Right forelimb (tissue), 1 donor: Measurements from ENCODE around the gene DLX4.

Experiments used
- DNase-seq: peaks from one replicate; pipeline ENCODE4 v3.0.0-alpha.2; 2018

DLX4 gene, protein sequence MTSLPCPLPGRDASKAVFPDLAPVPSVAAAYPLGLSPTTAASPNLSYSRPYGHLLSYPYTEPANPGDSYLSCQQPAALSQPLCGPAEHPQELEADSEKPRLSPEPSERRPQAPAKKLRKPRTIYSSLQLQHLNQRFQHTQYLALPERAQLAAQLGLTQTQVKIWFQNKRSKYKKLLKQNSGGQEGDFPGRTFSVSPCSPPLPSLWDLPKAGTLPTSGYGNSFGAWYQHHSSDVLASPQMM

DNA sequence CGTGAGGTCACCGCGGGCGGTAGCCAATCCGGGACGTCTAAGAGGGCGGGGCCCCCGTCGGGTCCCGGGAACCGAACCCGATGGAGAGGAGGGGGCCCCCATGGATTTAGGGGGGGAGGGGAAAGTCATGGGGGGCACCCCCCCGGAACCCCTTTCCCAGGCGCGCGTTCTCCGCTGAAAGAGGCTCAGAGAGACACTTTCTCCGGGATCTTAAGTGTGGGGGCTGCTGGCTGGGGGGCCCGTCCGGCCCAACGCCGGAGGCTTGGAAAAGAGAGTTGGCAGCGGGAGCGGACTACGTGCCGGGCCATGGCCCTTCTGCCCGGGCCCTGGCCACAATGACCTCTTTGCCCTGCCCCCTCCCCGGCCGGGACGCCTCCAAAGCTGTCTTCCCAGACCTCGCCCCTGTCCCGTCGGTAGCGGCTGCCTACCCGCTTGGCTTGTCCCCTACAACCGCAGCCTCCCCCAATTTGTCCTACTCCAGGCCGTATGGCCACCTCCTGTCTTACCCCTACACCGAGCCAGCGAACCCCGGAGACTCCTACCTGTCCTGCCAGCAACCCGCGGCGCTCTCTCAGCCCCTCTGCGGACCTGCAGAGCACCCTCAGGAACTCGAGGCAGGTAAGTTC, at the start of gene DLX4:
Gene DLX4, plus strand, starts transcription at position 57 of the 626 bp plus-strand sequence. Its CDS starts 279 bp downstream, at position 336.
- no peak for DNase-seq

DNA sequence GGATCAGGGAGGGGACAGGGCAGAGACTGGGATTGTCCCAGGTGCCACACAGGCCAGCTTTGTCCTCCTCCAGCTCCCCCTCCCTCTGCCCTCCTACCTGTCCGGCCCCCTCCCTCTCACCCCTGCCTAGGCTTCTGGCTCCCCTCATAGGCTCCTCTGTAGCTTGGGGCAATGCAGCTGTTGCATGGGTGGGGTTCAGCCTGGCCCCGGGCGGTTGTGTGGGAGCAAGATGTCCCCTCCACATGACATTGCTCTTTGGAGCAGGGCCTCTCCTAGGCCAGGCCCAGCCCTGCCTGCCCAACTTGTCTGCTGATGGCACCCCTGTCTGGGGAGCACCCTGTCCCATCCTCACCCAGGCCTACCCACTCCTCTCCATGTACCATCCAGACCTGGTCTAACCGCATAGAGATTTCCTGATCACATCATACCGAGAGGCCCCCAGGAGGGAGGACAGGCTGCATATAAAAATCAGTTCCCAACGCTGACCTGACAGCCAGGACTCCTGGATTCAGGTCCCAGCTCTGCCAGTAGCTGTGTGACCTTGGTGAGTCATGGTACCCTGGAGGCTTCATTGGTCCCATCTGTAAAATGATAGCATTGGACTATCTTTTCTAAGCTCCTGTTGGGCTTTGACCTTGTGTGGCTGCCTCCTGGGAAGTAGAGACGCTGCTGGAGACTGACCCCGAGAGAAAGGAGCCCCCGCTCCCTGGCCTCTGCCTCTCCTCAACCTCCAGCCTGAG, 48.8 kb upstream of the DLX4 start:
- no peak for DNase-seq

DNA sequence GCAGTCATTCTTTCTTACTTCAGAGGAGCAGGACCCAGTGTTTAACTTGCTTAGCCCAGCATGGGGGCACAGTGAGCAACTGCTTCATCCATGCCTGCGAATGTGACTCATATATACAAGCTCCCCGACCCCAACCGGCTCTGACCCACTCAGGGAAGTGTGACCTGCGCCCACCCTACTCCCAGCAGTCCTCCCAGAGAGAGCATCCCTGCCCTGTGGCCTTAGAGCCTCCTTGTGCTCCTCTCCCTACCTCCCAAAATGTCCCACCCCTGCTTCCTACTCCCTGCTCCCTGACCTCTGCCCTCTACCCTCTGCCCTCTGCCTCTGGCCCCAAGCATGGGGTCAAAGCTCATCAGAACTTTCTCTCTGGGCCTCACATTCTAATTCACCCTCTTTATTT, 46.9 kb upstream of the DLX4 start:
- no peak for DNase-seq

DNA sequence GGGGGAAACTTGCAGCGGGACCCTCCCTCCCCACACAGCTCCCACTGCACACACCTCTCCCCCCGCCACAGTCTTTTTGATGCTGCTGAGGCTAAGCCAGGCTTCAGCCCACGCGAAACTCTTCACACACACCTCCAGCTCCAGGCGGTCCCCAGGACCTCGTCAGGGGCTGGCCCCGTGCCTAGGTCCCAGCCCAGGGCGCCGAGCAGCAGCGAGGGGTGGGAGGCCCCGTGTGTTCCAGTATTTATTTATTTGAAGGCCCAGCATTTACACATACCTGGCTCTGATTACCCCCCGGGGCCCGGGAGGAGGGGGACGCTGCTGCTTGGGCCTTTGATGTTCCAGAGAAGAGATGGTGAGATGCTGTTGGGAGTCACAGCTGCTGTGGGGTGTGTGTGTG, 44.9 kb upstream of the DLX4 start:
- no peak for DNase-seq

DNA sequence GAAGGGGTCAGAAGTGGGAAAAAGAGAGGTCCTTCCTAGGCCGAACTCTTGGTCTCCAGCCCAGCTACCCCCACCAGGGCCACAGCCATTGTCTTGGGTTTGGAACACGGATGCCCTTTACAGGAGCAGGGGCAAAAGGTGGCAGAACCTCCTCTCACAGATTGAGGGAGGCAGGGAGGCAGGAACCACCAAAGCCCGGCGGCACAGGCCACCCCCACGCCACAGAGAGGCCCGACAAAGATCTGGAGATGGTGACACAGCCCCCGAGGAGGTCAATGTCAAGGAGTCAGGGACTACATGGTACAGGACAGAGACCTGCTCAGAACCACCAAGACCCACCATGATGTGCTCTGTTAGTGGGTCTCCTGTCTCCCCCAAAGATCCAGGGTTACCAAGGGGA, 44.4 kb upstream of the DLX4 start:
- DNase-seq = no peak

DNA sequence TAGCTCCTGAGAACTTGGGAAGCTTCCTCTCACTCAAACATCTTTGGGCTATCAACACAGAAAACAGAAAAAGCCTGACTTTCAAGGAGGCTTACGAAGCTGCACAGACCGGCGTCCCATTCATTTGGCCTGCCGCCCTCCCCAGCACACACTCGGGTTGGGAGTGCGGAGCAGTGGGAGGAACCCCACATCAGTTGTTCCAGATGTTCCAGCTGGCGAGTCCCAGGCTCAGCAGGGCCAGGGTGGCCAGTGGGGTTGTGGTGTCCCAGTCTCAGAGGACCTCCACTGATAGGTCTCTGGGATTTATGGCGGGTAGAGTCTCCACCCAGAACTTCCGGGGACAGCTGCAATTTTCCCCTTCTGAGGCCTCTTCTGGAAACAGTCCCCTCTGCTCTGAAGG, 43.1 kb upstream of the DLX4 start:
- DNase-seq = no peak

DNA sequence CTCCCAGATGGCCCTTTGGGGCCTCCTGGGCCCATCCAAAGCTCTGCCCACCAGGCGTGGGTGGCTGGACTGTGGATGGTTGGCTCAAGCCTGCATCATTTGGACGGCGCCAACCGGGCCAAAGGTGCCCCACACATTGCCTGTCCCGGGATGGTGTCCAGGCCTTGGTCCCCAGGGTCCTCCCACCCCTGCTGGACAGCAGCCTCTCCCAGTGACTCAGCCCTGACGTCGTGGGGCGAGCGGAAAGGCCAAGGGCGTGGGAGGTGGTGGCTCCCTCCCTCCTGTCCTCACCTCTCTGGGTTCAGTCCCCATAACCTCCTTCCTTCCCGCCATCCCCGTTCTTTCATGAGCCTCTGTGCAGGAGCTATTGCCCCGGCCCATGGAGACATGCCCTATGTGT, 42.1 kb upstream of the DLX4 start:
- no peak for DNase-seq

DNA sequence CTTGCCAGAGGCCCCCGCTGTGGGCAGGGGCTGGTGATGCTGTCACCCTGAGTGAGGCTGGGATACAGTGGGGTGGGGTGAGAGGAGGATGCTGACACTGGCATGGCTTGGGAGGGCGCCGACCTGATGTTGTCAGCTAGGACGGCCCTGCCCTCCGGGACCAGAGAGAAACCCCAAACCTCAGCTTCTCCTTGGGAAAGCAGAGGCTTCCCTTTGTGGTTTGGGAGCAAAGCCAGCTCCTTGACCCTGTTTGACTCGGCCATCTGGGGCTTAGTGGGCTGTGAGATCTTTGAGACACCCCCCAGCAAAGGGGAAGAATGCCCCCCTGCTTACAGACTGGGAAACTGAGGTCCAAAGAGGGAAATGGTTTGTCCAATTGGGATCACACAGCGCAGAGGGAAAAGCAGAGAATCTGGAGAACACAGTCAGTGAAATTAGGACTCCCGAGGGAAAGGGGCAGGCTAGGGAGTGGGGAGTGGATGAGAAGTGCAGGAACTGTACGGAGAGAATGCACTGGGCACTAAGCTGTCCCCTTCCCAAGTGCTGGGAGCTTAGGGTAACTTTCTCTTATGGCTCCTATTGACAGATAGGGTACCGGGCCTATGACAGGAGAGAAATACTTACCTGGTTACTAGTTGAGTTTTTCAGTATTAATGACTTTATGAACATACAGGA, 40.7 kb upstream of the DLX4 start:
- no peak for DNase-seq

DNA sequence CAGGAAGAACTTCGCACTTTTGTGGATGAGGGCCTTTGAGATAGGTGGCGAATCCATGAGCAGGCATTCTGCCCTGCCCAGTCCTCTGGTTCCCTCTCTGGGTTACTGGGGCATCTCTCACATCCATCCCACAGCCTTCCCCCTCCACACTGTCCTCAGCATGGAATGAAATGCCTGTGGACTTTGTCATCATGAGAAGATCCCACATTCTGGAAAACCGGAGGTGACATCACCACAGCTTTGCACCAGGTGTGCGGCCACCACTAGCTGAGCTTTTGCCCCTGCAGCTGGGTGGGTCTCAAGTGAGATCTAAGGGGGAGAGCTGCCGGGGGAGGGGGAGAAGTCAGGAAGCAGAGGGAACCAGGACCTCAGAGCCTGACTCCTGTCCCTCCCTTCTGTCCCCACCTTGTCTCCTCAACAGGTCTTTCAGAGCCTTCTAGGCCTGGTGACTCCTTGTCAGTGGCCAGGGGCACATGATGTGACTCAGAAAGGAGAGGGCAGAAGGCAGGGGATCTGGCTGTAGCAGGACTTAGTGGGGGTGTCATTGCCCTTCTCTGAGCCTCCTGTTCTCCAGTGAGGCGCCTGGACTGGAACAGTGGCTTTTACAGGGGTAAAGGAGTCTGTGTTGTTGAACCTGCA, 40.0 kb upstream of the DLX4 start:
- DNase-seq = no peak

DNA sequence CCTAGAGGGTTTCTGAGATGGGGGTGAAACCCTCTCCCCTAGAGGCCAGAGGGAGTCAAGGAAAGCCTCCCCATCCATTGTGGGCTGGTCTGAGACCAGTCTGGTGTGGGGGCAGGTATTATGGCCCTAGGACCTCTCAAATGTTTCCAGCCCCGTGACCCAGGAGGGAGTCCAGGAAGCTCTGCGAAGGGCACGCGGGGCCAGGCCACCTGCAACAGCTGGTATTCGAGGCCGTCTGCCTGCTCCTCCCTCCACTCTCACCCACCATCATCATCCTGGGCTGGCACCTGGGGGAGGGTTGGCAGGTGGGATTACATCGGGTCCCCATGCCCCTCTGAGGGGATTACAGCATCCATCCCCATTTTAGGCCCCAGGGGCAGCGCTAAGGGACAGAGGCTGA, 38.1 kb upstream of the DLX4 start:
- no peak for DNase-seq

DNA sequence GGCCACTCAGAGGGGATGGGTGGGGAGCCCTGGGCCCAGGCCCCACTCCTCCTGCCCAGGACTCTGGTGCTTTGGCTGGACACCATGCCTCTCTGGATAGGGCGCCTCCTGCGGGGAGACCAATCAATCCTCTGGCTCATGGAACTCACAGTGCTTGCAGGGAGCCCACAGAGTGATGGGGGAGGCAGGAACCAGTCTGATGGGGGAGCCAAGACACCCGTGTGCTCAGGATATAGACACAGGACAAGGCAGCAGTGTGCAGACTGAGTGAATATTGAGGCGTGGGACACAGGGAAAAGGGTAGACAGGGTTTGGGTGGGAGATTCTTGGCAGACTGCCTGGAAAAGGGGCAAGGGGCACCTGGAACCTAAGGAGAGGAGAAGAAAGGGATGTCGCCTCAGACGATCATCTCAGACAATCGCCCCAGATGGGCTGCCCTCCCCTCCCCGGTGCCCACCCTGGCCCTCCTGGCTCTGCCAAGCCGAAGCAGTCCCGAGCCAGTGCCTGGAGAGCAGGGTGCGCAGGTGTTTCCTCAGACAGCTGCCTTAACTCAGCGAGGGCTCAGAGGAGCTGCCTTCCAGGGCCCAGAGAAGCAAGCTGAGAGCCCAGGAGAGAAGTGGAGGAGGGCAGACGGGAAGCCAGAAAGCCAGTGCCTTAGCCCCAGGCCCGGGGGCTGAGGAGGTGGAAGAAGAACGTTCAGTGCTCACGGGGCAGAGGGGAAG, 37.4 kb upstream of the DLX4 start:
- DNase-seq = no peak

DNA sequence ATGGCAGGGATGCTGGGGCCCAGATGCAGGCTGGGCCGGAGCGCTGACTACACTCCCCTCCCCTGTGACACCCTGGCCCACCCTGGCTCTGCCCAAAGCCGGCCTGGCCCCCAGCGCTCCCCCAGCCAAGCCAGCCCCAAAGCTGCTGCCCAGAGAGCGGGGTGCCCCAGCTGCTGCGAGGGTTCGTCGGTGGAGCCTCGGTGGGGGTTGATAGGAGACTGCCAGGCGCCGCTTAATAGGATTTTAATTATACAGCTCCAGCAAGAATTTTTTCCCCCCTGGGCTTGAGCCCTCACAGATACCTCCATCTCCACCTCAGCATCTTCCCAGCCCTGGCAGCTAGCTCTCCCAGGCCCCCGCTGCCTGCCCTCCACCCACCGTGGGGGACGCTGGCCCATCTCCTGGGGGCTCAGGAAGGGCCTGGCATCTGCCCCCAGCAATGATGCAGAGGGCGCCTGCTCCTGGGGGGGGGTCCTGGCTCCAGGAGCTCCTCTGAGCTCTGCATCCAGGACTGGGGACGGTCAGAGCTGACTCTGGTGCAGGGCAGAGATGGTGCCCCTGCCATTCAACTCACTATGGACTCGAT, 36.8 kb upstream of the DLX4 start:
- no peak for DNase-seq

DNA sequence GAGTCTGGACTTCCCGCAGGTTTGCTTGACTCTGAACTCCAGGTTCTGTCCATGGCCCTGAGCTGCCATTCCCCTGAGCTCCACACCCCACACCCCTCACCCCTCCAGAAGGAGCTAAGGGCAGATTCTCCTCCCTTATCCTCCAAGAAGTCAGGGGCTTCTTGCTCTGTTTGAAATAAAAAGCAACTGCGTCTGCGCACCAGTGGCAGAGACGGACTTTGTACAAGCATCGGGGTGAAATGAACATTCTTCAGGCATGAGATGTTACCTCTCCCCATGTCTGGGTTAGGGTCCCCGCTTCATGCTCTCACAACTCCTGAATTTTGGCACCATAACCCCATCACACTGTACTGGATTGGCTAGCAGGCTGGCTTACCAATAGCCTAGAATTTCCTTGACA, 36.1 kb upstream of the DLX4 start:
- DNase-seq = no peak

DNA sequence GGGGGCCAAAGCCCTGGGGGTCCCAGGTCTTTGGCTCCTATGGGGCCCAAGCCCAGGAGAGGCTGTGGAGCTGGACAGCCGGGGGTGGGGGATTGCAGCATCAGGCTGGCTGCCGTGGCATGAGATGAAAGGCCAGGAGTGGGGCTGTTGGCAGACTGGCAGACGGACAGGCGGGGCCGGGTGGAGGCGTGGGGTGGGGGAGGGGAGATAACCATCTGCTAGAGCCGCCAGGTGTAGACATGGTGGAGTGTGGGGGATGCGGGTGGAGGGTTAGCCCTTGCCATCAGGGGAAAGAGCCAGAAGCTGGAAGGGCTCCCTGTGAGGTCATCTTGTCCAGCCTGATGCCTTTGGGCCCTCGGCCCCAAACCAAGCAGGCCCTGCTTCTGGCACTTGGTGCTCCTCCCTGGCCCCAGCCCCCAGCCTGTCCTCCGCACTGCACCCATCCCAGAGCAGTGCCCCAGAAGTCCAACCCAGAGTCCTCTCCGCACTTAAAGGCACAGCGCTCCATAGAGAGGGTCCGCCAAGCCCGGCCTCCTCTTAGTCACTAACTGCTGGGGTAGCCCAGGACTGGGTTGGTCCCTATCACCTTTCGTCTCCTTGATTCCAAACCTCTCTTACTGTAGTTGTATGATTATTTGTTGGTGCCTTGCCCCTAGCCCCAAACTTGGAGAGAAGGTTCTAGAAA, 33.3 kb upstream of the DLX4 start:
- no peak for DNase-seq

DNA sequence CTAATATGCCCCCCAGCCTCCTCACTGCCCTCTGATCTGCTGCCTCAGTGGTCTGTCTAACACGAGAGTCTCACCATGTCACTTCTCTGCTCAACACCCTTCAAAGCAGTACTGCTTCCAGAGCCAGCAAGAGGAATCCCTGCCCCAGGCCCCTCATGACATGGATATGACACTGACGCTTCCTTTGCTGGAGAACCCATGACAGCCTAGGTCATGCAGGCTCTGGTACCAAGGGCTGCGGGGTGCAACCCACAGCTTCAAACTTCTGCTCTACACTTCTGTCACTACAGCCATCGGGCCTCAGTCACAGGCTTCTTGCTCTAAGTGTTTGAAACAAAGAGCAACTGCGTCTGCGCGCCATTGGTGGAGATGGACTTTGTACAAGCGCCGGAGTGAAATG, 32.6 kb upstream of the DLX4 start:
- DNase-seq = no peak

DNA sequence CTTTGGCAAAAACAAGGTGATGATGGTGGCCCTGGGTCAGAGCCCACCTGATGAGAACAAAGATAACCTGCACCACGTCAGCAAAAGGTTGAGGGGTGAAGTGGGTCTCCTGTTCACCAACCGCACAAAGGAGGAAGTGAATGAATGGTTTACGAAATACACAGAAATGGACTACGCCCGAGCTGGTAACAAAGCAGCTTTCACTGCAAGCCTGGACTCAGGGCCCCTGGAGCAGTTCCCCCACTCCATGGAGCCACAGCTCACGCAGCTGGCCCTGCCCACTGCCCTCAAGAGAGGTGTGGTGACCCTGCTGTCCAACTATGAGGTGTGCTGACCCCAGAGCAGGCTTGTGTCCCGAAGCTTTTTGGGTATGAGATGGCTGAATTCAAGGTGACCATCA, 29.7 kb upstream of the DLX4 start:
- no peak for DNase-seq

DNA sequence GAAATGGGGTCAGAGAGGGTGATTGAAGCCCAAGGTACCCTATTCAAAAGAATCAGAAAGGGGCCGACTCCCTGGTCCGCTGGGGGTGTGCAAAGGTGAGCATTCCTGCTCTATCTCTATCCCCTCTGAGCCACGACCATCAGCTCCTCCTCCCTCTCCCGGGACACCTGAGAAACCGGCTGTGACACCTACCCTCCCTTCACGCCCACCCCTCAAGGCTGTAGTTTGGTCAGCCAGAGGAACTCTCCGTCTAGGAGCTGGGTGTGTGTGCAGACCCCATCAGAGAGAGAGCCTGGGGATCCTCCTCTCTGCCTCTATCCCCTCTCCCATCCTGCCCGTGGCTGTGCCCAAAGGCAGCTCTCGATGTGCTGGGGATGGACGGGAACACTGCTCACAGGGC, 27.6 kb upstream of the DLX4 start:
- DNase-seq = no peak

DNA sequence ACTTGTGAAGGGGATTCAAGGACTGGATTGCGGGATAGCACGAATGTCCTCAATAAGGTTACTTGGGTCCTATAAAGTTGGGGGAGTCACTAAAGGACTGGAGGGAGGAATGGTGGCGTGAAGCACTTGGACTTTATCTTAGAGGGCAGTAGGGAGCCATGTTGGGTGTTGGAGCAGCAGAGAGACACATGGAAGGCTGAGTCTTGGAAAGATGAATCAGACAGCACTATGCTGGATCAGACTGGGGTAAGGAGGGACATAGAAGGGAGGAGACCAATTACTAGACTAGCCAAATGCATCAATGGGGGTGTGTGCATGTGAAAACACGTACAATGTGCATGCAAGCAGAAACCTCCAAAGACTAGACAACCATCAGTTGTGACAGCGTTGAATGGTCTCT, 26.0 kb upstream of the DLX4 start:
- DNase-seq = no peak

DNA sequence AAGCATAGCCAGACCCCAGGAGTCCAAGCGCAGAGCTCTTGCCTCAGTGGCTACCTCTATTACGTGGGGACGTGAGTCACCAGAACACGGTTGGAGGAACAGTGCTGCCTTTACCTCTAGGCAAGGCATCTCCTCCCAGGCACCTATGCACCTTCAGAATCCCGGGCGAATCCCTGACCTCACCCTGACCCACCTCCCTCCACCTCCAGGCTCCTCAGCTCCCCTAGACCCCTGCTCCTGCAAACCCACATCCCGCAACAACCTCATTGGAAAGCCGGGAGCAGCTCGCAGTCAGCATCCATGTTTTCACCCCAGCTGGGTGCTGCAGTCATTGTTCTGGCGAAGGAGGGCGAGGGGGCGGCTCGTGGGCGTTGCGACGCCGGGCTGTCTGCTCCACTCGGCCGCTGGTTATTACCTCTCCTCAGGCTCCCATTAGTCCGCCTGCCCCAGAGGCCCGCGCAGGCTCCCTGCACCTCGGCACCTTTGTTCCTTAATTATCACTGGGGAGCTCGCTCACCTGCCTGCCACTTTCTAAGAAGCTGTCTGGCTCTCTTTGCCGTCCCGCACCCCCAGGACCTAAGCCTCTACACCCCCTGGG, 24.6 kb upstream of the DLX4 start:
- DNase-seq = no peak

DNA sequence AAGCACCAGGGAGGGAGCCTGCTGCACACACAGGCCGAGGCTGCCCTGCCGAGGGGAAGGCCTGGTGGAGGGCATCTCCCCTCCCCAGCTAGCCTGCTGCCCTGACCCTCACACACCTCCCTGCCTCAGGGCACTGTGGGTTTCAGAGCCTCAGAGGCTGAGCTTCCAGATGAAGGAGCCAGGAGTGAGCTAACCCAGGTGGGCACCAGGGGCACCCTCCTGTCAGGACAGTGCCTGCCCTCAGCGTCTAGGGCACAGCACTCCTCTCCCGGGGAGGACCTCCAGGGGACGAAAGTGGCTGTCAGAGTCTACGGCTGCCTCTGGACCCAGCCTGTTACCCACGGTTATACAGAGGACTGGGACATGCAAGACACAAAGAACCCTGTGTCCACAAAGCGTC, 22.8 kb upstream of the DLX4 start:
- DNase-seq = no peak

DNA sequence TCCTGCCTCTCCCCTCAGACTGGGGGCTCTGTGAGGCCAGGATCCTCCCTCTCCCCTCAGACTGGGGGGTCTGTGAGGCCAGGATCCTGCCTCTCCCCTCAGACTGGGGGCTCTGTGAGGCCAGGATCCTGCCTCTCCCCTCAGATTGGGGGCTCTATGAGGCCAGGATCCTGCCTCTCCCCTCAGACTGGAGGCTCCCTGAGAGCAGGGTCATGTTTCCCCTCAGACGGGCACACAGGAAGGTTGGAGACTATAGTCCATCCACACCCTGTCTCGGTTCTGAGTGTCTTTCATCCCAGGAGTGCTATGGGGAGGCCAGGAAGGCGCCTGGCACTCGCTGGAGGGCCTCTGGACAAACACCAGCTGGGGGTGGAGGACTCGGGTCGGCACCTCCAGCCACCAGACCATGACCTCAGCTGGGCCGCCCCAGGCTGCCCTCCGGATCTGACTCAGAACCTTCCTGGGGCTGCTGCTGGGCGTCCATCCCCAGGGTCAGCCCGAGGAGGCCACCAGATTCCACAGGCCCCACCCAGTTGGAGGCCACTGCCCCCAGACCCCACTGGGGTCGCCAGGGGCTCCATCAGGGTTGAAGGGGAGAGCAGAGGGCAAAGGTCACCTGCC, 21.9 kb upstream of the DLX4 start:
- DNase-seq = no peak
